Stomach (tissue), 4 donors: ENCODE results near the gene ITGA1.

Experiments used
- POLR2A ChIP-seq, 4 donors: fragments of 450-650 bp; IDR thresholded peaks; one replicate each; pipeline ENCODE4 v1.6.1; 2016; ENCODE audit warnings: antibody characterized with exemption in 4 of 4, control low read depth in 2 of 4, mild to moderate bottlenecking in 1 of 4, moderate library complexity in 1 of 4
- TF ChIP-seq, protein P1 (sequence below), 7 experiments: fragments of 450-650 bp in 4 of 7; fragments of 200-600 bp in 3 of 7; sonication (generic) in 3 of 7; IDR thresholded peaks; one replicate each; pipeline ENCODE4 v1.5.1; 2016 to 2019; ENCODE audit warnings: antibody characterized with exemption in 7 of 7, control low read depth in 2 of 7, mild to moderate bottlenecking in 1 of 7

DNA sequence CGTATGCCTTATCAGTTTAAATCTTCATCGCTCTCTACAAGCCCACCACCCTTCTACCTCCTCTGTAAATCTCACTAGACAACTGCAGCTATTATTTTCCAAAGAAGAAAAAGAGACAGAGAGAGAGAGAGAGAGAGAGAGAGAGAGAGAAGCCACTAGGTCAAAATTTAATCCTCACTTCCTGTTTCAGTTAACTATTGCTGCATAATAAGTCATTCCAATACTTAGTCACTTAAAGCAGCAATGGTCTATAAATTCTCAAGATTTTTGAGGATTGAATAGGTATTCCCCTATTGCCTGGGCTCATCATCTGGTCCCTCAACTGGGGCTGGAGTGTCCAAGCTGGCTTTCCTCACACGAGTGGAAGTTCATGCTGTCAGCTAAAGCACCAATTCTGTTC, 68.8 kb downstream of the ITGA1 start:
- no peak for TF ChIP-seq POLR2A (IDR thresholded peaks at IDR 0.05)
- TF ChIP-seq, protein P1, sequence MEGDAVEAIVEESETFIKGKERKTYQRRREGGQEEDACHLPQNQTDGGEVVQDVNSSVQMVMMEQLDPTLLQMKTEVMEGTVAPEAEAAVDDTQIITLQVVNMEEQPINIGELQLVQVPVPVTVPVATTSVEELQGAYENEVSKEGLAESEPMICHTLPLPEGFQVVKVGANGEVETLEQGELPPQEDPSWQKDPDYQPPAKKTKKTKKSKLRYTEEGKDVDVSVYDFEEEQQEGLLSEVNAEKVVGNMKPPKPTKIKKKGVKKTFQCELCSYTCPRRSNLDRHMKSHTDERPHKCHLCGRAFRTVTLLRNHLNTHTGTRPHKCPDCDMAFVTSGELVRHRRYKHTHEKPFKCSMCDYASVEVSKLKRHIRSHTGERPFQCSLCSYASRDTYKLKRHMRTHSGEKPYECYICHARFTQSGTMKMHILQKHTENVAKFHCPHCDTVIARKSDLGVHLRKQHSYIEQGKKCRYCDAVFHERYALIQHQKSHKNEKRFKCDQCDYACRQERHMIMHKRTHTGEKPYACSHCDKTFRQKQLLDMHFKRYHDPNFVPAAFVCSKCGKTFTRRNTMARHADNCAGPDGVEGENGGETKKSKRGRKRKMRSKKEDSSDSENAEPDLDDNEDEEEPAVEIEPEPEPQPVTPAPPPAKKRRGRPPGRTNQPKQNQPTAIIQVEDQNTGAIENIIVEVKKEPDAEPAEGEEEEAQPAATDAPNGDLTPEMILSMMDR (IDR thresholded peaks at IDR 0.05) = no peak
